Fibroblast of skin of left biceps (primary cell): ENCODE measurements around the gene ILKAP.

Source experiments
- DNase-seq, 2 experiments: peaks; one replicate each; pipeline ENCODE4 v3.0.0-alpha.2; 2013; ENCODE audit warnings: low read depth in 2 of 2

ILKAP gene

GRCh38 chr2:238137885-238138284, 65.6 kb downstream of the ILKAP start:
- DNase-seq = no peak

GRCh38 chr2:238136820-238137537, 66.5 kb downstream of the ILKAP start:
- no peak for DNase-seq

GRCh38 chr2:238135601-238136150, 67.8 kb downstream of the ILKAP start:
- no peak for DNase-seq

- no peak for DNase-seq
These were observed 69.1 kb downstream of the ILKAP start for GRCh38 chr2:238134393-238134785.

GRCh38 chr2:238133499-238134392, 69.7 kb downstream of the ILKAP start:
- DNase-seq = no peak

- no peak for DNase-seq
These were observed 70.7 kb downstream of the ILKAP start for GRCh38 chr2:238132463-238133450.

- DNase-seq = no peak
These were observed 71.6 kb downstream of the ILKAP start for GRCh38 chr2:238131761-238132462.

- DNase-seq = no peak
These were observed 72.5 kb downstream of the ILKAP start for GRCh38 chr2:238130696-238131628.

- DNase-seq = no peak
These were observed 73.3 kb downstream of the ILKAP start for GRCh38 chr2:238130111-238130695.

GRCh38 chr2:238129166-238130010, 74.1 kb downstream of the ILKAP start:
- no peak for DNase-seq

GRCh38 chr2:238128534-238129001, 74.9 kb downstream of the ILKAP start:
- DNase-seq = no peak

GRCh38 chr2:238128061-238128440, 75.4 kb downstream of the ILKAP start:
- DNase-seq = no peak

- DNase-seq = peak; percentile 43 to 50
These were observed 76.1 kb downstream of the ILKAP start for GRCh38 chr2:238127165-238128060.

- no peak for DNase-seq
These were observed 76.7 kb downstream of the ILKAP start for GRCh38 chr2:238126775-238127164.

GRCh38 chr2:238126338-238126737, 77.2 kb downstream of the ILKAP start:
- no peak for DNase-seq

GRCh38 chr2:238125127-238125885, 78.2 kb downstream of the ILKAP start:
- no peak for DNase-seq
